Nephron (organoid): Measurements from ENCODE around the gene IFT43.

Source experiments
- H3K27ac Mint-ChIP-seq, 3 experiments: 2 replicates each; pipeline ENCODE4 v1.8.0; 2020; ENCODE audit warnings: mixed read lengths in 3 of 3, mild to moderate bottlenecking in 2 of 3, moderate library complexity in 1 of 3
- H3K27me3 Mint-ChIP-seq: 2 replicates; pipeline ENCODE4 v1.8.0; 2021; ENCODE audit warnings: low read depth, mild to moderate bottlenecking, moderate library complexity, mixed read lengths
- H3K36me3 Mint-ChIP-seq: 2 replicates; pipeline ENCODE4 v1.8.0; 2020; ENCODE audit warnings: low read depth, mixed read lengths
- H3K4me1 Mint-ChIP-seq: 2 replicates; pipeline ENCODE4 v1.8.0; 2020; ENCODE audit warnings: mixed read lengths
- H3K4me3 Mint-ChIP-seq, 3 experiments: 2 replicates each; pipeline ENCODE4 v1.8.0; 2020; ENCODE audit warnings: mild to moderate bottlenecking in 3 of 3, mixed read lengths in 3 of 3, moderate library complexity in 2 of 3
- H3K9me3 Mint-ChIP-seq: 2 replicates; pipeline ENCODE4 v1.8.0; 2020; ENCODE audit warnings: mixed read lengths
- CTCF ChIP-seq, 3 experiments: fragments of 200-600 bp; sonication (generic); IDR thresholded peaks; one replicate each; pipeline ENCODE4 v1.5.0; 2021; ENCODE audit warnings: antibody characterized with exemption in 3 of 3; ENCODE audit not compliant: unreplicated experiment in 3 of 3

Gene IFT43

GRCh38 chr14:75969126-75969525 is 16.4 kb upstream of the IFT43 start:
- Mint-ChIP-seq H3K4me1 (peaks cover 36% of the 10 kb centered on the region), H3K27ac (no peak overlapping the region), H3K9me3 (no peaks in the 10 kb centered on the region), H3K27me3 (no peaks in the 10 kb centered on the region), H3K4me3 (no peak overlapping the region), H3K36me3 (peaks cover 49% of the 10 kb centered on the region)
- no peak for TF ChIP-seq CTCF (IDR thresholded peaks at IDR 0.05; ENCODE audit: unreplicated experiment in 3 of 3)

- Mint-ChIP-seq H3K27ac (no peak overlapping the region), H3K4me1 (peaks cover 36% of the 10 kb centered on the region), H3K36me3 (peaks cover 45% of the 10 kb centered on the region), H3K27me3 (no peaks in the 10 kb centered on the region), H3K9me3 (no peaks in the 10 kb centered on the region), H3K4me3 (no peak overlapping the region)
- no peak for TF ChIP-seq CTCF (IDR thresholded peaks at IDR 0.05; ENCODE audit: unreplicated experiment in 3 of 3)
Measured at GRCh38 chr14:75969891-75970290, 15.7 kb upstream of the IFT43 start.

GRCh38 chr14:75970989-75971388 is 14.6 kb upstream of the IFT43 start:
- peak overlapping the region in 1 of 3 experiments; percentile 22 for H3K27ac Mint-ChIP-seq
- TF ChIP-seq CTCF (IDR thresholded peaks at IDR 0.05; ENCODE audit: unreplicated experiment in 3 of 3): no peak
- H3K36me3 Mint-ChIP-seq: peaks cover 42% of the 10 kb centered on the region
- no peak overlapping the region for H3K4me3 Mint-ChIP-seq
- H3K27me3 Mint-ChIP-seq: no peaks in the 10 kb centered on the region
- peaks cover 42% of the 10 kb centered on the region for H3K4me1 Mint-ChIP-seq
- no peaks in the 10 kb centered on the region for H3K9me3 Mint-ChIP-seq

GRCh38 chr14:75971509-75971908 is 14.1 kb upstream of the IFT43 start:
- H3K4me3 Mint-ChIP-seq: no peak overlapping the region
- H3K27me3 Mint-ChIP-seq: no peaks in the 10 kb centered on the region
- no peak for TF ChIP-seq CTCF (IDR thresholded peaks at IDR 0.05; ENCODE audit: unreplicated experiment in 3 of 3)
- H3K27ac Mint-ChIP-seq: no peak overlapping the region
- no peaks in the 10 kb centered on the region for H3K9me3 Mint-ChIP-seq
- peaks cover 45% of the 10 kb centered on the region for H3K4me1 Mint-ChIP-seq
- peaks cover 37% of the 10 kb centered on the region for H3K36me3 Mint-ChIP-seq

DNA sequence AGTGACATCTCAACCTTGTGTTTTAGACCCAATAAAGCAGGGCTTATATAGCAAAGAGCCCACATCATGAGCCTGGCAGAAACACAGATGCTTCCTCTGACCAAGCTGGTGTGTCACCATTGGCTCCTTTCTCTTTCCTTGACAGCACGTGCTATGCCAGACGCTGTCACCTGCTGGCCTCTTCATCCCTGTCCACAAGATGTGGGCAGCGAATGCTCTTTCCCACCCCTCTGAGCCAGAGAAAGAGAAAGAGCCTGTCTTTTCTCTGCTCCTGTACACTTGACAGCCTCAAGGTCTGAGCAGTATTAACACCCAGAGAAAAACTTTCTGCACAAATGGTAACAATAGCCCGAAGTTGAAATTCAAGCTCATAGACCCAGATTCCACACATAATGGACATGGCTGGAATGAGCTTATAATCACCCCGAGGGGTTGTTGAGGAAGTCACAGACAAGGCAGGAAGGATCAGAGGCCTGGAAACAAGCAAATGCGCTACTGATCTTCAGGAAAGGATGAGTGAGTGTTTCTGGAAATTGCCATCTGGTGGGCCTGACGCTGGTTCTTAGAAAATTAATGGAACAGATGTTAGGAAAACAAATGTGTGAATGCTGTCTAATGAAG is 12.7 kb upstream of the IFT43 start:
- H3K27me3 Mint-ChIP-seq: no peaks in the 10 kb centered on the region
- peaks cover 59% of the 10 kb centered on the region for H3K4me1 Mint-ChIP-seq
- peaks cover 25% of the 10 kb centered on the region for H3K36me3 Mint-ChIP-seq
- H3K4me3 Mint-ChIP-seq: no peak overlapping the region
- no peak for TF ChIP-seq CTCF (IDR thresholded peaks at IDR 0.05; ENCODE audit: unreplicated experiment in 3 of 3)
- H3K27ac Mint-ChIP-seq: peak overlapping the region; percentile 43 to 70 (median 47)
- no peaks in the 10 kb centered on the region for H3K9me3 Mint-ChIP-seq
